Measurements from ENCODE around the gene FLII.

DNA sequence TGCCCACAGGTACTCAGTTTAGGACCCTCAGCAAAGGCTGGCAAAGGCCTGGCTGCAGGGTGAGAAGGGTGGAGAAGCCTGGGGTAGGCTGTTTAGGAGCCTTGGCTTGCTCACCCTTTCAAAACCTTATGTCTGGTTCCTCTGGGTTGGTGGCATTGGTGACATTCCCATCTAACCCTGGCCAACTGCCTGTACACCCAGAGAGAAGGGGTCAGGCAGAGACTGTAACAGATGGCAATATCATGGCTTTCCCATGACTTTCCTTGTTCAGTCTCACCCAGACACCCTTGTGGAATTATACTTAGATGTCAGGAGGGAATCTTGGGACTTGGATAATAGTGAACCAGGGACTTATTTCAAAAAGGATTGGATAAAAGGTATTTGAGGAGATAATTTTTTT lies 51.6 kb downstream of the FLII start:
- TF ChIP-seq, protein P1, sequence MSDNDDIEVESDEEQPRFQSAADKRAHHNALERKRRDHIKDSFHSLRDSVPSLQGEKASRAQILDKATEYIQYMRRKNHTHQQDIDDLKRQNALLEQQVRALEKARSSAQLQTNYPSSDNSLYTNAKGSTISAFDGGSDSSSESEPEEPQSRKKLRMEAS (IDR thresholded peaks at IDR 0.05; ENCODE audit: low read depth): no peak
- no peak for TF ChIP-seq POLR2AphosphoS5 (IDR thresholded peaks at IDR 0.05; ENCODE audit: low read depth, low read length)
- TF ChIP-seq CTCF (IDR thresholded peaks at IDR 0.05): no peak
- TF ChIP-seq REST (IDR thresholded peaks at IDR 0.05; ENCODE audit: low read depth, low read length): no peak
- no peak for TF ChIP-seq MEF2A (IDR thresholded peaks at IDR 0.05; ENCODE audit: borderline replicate concordance, low read depth)
- TF ChIP-seq, protein P2, sequence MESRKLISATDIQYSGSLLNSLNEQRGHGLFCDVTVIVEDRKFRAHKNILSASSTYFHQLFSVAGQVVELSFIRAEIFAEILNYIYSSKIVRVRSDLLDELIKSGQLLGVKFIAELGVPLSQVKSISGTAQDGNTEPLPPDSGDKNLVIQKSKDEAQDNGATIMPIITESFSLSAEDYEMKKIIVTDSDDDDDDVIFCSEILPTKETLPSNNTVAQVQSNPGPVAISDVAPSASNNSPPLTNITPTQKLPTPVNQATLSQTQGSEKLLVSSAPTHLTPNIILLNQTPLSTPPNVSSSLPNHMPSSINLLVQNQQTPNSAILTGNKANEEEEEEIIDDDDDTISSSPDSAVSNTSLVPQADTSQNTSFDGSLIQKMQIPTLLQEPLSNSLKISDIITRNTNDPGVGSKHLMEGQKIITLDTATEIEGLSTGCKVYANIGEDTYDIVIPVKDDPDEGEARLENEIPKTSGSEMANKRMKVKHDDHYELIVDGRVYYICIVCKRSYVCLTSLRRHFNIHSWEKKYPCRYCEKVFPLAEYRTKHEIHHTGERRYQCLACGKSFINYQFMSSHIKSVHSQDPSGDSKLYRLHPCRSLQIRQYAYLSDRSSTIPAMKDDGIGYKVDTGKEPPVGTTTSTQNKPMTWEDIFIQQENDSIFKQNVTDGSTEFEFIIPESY (IDR thresholded peaks at IDR 0.05; ENCODE audit: borderline replicate concordance, low read depth): no peak
- TF ChIP-seq SMC3 (IDR thresholded peaks at IDR 0.05; ENCODE audit: low read depth, low read length): no peak

Measured in SK-N-SH (cell line).